Liver (tissue), 9 donors: ENCODE data around the gene CSF3R. TPM values are rescaled to one million over a fixed set of nuclear protein-coding genes. Genes with fewer than 3 reads are reported as not detected.

Source experiments
- DNase-seq: peaks from one replicate; pipeline ENCODE4 v3.0.0-alpha.2; 2017; ENCODE audit warnings: low spot score
- H3K27ac ChIP-seq, 2 donors: one replicate each; pipeline ENCODE4 v1.7.0; 2013; ENCODE audit warnings: inconsistent platforms in 2 of 2, low read length in 2 of 2, control low read depth in 1 of 2, low read depth in 1 of 2, mild to moderate bottlenecking in 1 of 2
- H3K27me3 ChIP-seq, 4 donors: one replicate each; pipeline versions ENCODE4 v1.6.1 to v1.7.0; 2013; ENCODE audit warnings: low read length in 3 of 4, inconsistent platforms in 1 of 4, mild to moderate bottlenecking in 1 of 4, moderate library complexity in 1 of 4; ENCODE audit not compliant: control insufficient read depth in 4 of 4, insufficient read depth in 4 of 4
- H3K36me3 ChIP-seq, 4 donors: one replicate each; pipeline versions ENCODE4 v1.6.1 to v1.7.0; 2013; ENCODE audit warnings: low read length in 3 of 4, mild to moderate bottlenecking in 3 of 4, low read depth in 1 of 4, moderate library complexity in 1 of 4; ENCODE audit not compliant: control insufficient read depth in 4 of 4, insufficient read depth in 3 of 4
- H3K4me1 ChIP-seq, 4 donors: one replicate each; pipeline versions ENCODE4 v1.6.1 to v1.7.0; 2013; ENCODE audit warnings: low read length in 3 of 4, mild to moderate bottlenecking in 3 of 4, moderate library complexity in 1 of 4; ENCODE audit not compliant: control insufficient read depth in 4 of 4, insufficient read depth in 4 of 4
- H3K4me3 ChIP-seq, 3 donors: one replicate each; pipeline versions ENCODE4 v1.6.1 to v1.7.0; 2013; ENCODE audit warnings: low read length in 3 of 3, control low read depth in 1 of 3, low read depth in 1 of 3, mild to moderate bottlenecking in 1 of 3
- H3K9ac ChIP-seq, 2 donors: one replicate each; pipeline ENCODE4 v1.7.0; 2013; ENCODE audit warnings: low read length in 2 of 2, mild to moderate bottlenecking in 2 of 2, moderate library complexity in 2 of 2, control low read depth in 1 of 2, low read depth in 1 of 2
- H3K9me3 ChIP-seq, 4 donors: one replicate each; pipeline versions ENCODE4 v1.6.1 to v1.7.0; 2013; ENCODE audit warnings: low read length in 3 of 4; ENCODE audit not compliant: control insufficient read depth in 4 of 4
- EGR1 ChIP-seq, 2 donors: IDR thresholded peaks; 2 replicates each; pipeline ENCODE4 v1.6.1; 2016 to 2018; ENCODE audit warnings: antibody characterized with exemption in 2 of 2, low read depth in 2 of 2
- FOXA1 ChIP-seq: IDR thresholded peaks from 2 replicates; pipeline ENCODE4 v1.6.1; 2016; ENCODE audit warnings: antibody characterized with exemption
- GABPA ChIP-seq, 2 donors: IDR thresholded peaks in 1 of 2; conservative IDR thresholded peaks in 1 of 2; 2 replicates each; pipeline ENCODE4 v1.6.1; 2016; ENCODE audit warnings: antibody characterized with exemption in 2 of 2, mild to moderate bottlenecking in 1 of 2, moderate library complexity in 1 of 2
- HNF4A ChIP-seq, 2 donors: conservative IDR thresholded peaks; 2 replicates each; pipeline ENCODE4 v1.6.1; 2016; ENCODE audit warnings: antibody characterized with exemption in 2 of 2, mild to moderate bottlenecking in 2 of 2
- HNF4G ChIP-seq: IDR thresholded peaks from 2 replicates; pipeline ENCODE4 v1.6.1; 2016; ENCODE audit warnings: antibody characterized with exemption
- JUND ChIP-seq, 2 donors: IDR thresholded peaks; 2 replicates each; pipeline ENCODE4 v1.6.1; 2016; ENCODE audit warnings: antibody characterized with exemption in 2 of 2
- NR2F2 ChIP-seq: IDR thresholded peaks from 2 replicates; pipeline ENCODE4 v1.6.1; 2016; ENCODE audit warnings: antibody characterized with exemption
- RAD21 ChIP-seq, 2 donors: IDR thresholded peaks; 2 replicates each; pipeline ENCODE4 v1.6.1; 2016; ENCODE audit warnings: antibody characterized with exemption in 2 of 2, mild to moderate bottlenecking in 2 of 2
- RXRA ChIP-seq, 2 donors: IDR thresholded peaks; 2 replicates each; pipeline ENCODE4 v1.6.1; 2017 to 2018; ENCODE audit warnings: antibody characterized with exemption in 2 of 2, mild to moderate bottlenecking in 1 of 2
- SP1 ChIP-seq: IDR thresholded peaks from 2 replicates; pipeline ENCODE4 v1.6.1; 2018; ENCODE audit warnings: antibody characterized with exemption, mild to moderate bottlenecking
- TAF1 ChIP-seq: conservative IDR thresholded peaks from 2 replicates; pipeline ENCODE4 v1.6.1; 2016; ENCODE audit warnings: antibody characterized with exemption, mild to moderate bottlenecking
- YY1 ChIP-seq: IDR thresholded peaks from 2 replicates; pipeline ENCODE4 v1.6.1; 2016; ENCODE audit warnings: antibody characterized with exemption, mild to moderate bottlenecking
- WGBS: extraction: QIAGEN DNeasy Blood & Tissue Kit; methylation state at CpG from one replicate; pipeline ENCODE4 v1.1.7; 2013; 5-methylcytosine and 5-hydroxymethylcytosine counted together
- polyA plus RNA-seq, 2 donors: library from polyadenylated mRNA; stranded (reverse) in 1 of 2; unstranded in 1 of 2; fragments of 200-250 nt in 1 of 2; fragments of >200 nt in 1 of 2; fragmentation: Nextera tagmentation in 1 of 2; extraction: Ambion mirVana in 1 of 2; gene quantifications; one replicate each; pipeline versions ENCODE4 v1.2.1 to v1.2.3, GENCODE V29; 2013 to 2015
- total RNA-seq, 2 donors: library from RNA; depleted of rRNA; stranded (reverse); fragments of >200 nt; gene quantifications; one replicate each; pipeline ENCODE4 v1.2.3, GENCODE V29; 2014
- TF ChIP-seq, protein P1 (sequence below): IDR thresholded peaks from 2 replicates; pipeline ENCODE4 v1.6.1; 2016; ENCODE audit warnings: antibody characterized with exemption, mild to moderate bottlenecking
- TF ChIP-seq, protein P2 (sequence below): fragments of 150-350 bp; IDR thresholded peaks from 2 replicates; pipeline ENCODE4 v1.5.1; 2017; ENCODE audit warnings: improper control_type of control experiment, low read depth, low read length; ENCODE audit not compliant: missing input control
- TF ChIP-seq, protein P3 (sequence below): IDR thresholded peaks from 2 replicates; pipeline ENCODE4 v1.6.1; 2016; ENCODE audit warnings: antibody characterized with exemption
- TF ChIP-seq, protein P4 (sequence below): IDR thresholded peaks from 2 replicates; pipeline ENCODE4 v1.6.1; 2016; ENCODE audit warnings: antibody characterized with exemption
- donor health status: healthy.
- donor health status: healthy.
- donor health status: healthy.
- donor health status: healthy.
- donor health status: healthy.

The CSF3R gene
- total and polyA plus RNA-seq, 4 donors = 6.7 to 81.3 (median 15.9) TPM

- WGBS = 88% methylated on average over 22 of the region's 22 CpGs
- no peaks in the 10 kb centered on the region for H3K4me1 ChIP-seq
- H3K27me3 ChIP-seq = no peaks in the 10 kb centered on the region
- H3K9ac ChIP-seq = no peak overlapping the region
- H3K4me3 ChIP-seq = no peak overlapping the region
- H3K27ac ChIP-seq = no peak overlapping the region
- no peaks in the 10 kb centered on the region for H3K9me3 ChIP-seq
- DNase-seq = no peak
- H3K36me3 ChIP-seq = no peaks in the 10 kb centered on the region
- TF ChIP-seq HNF4G (no peak), YY1 (no peak), JUND (IDR thresholded peaks at IDR 0.05) (no peak), RAD21 (IDR thresholded peaks at IDR 0.05) (no peak), FOXA1 (no peak), HNF4A (conservative IDR thresholded peaks at IDR 0.05) (no peak), NR2F2 (no peak), GABPA (IDR thresholded peaks at IDR 0.05 in 1 of 2, conservative IDR thresholded peaks at IDR 0.05 in 1 of 2) (no peak), RXRA (IDR thresholded peaks at IDR 0.05) (no peak), SP1 (no peak), EGR1 (IDR thresholded peaks at IDR 0.05; ENCODE audit: low read depth in 2 of 2) (no peak), TAF1 (no peak)
- TF ChIP-seq, protein P1, sequence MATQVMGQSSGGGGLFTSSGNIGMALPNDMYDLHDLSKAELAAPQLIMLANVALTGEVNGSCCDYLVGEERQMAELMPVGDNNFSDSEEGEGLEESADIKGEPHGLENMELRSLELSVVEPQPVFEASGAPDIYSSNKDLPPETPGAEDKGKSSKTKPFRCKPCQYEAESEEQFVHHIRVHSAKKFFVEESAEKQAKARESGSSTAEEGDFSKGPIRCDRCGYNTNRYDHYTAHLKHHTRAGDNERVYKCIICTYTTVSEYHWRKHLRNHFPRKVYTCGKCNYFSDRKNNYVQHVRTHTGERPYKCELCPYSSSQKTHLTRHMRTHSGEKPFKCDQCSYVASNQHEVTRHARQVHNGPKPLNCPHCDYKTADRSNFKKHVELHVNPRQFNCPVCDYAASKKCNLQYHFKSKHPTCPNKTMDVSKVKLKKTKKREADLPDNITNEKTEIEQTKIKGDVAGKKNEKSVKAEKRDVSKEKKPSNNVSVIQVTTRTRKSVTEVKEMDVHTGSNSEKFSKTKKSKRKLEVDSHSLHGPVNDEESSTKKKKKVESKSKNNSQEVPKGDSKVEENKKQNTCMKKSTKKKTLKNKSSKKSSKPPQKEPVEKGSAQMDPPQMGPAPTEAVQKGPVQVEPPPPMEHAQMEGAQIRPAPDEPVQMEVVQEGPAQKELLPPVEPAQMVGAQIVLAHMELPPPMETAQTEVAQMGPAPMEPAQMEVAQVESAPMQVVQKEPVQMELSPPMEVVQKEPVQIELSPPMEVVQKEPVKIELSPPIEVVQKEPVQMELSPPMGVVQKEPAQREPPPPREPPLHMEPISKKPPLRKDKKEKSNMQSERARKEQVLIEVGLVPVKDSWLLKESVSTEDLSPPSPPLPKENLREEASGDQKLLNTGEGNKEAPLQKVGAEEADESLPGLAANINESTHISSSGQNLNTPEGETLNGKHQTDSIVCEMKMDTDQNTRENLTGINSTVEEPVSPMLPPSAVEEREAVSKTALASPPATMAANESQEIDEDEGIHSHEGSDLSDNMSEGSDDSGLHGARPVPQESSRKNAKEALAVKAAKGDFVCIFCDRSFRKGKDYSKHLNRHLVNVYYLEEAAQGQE = no peak
- TF ChIP-seq, protein P2, sequence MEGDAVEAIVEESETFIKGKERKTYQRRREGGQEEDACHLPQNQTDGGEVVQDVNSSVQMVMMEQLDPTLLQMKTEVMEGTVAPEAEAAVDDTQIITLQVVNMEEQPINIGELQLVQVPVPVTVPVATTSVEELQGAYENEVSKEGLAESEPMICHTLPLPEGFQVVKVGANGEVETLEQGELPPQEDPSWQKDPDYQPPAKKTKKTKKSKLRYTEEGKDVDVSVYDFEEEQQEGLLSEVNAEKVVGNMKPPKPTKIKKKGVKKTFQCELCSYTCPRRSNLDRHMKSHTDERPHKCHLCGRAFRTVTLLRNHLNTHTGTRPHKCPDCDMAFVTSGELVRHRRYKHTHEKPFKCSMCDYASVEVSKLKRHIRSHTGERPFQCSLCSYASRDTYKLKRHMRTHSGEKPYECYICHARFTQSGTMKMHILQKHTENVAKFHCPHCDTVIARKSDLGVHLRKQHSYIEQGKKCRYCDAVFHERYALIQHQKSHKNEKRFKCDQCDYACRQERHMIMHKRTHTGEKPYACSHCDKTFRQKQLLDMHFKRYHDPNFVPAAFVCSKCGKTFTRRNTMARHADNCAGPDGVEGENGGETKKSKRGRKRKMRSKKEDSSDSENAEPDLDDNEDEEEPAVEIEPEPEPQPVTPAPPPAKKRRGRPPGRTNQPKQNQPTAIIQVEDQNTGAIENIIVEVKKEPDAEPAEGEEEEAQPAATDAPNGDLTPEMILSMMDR = no peak
- TF ChIP-seq, protein P3, sequence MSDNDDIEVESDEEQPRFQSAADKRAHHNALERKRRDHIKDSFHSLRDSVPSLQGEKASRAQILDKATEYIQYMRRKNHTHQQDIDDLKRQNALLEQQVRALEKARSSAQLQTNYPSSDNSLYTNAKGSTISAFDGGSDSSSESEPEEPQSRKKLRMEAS = no peak
- TF ChIP-seq, protein P4, sequence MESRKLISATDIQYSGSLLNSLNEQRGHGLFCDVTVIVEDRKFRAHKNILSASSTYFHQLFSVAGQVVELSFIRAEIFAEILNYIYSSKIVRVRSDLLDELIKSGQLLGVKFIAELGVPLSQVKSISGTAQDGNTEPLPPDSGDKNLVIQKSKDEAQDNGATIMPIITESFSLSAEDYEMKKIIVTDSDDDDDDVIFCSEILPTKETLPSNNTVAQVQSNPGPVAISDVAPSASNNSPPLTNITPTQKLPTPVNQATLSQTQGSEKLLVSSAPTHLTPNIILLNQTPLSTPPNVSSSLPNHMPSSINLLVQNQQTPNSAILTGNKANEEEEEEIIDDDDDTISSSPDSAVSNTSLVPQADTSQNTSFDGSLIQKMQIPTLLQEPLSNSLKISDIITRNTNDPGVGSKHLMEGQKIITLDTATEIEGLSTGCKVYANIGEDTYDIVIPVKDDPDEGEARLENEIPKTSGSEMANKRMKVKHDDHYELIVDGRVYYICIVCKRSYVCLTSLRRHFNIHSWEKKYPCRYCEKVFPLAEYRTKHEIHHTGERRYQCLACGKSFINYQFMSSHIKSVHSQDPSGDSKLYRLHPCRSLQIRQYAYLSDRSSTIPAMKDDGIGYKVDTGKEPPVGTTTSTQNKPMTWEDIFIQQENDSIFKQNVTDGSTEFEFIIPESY = no peak
Measured at GRCh38 chr1:36471830-36472641, 10.7 kb downstream of the CSF3R start.
